Heart left ventricle (tissue), 13 donors: ENCODE measurements around the gene SUFU.

Experiments used
- CTCF ChIP-seq, 12 donors: fragments of 200-600 bp; sonication (generic) in 4 of 12; IDR thresholded peaks; one replicate each; pipeline versions ENCODE4 v1.5.0 to v1.8.0; 2018 to 2022; ENCODE audit warnings: antibody characterized with exemption in 12 of 12, mild to moderate bottlenecking in 5 of 12
- POLR2A ChIP-seq, 2 donors: fragments of 450-650 bp; IDR thresholded peaks; one replicate each; pipeline ENCODE4 v1.6.1; 2017; ENCODE audit warnings: antibody characterized with exemption in 2 of 2, mild to moderate bottlenecking in 2 of 2, moderate library complexity in 2 of 2
- donor health status: ischemic (EF 13 %, LVEDD 7.1; RV severe dilation, severe dysfunction).
- donor health status: DM: no; HTN: yes; CAD: no.
- donor health status: DM: no; HTN: no; CAD: no.
- donor health status: ischemic (EF 25% LVEDD 6.9; RV normal size, moderate dysfunction).
- donor health status: ischemic (EF 25% LVEDD 5.7; RV mildly dilated, moderate dysfunction).
- donor health status: ischemic (EF 35%, LVEDD 5.7; RV mildly dilated, moderate dysfunction).
- donor health status: nonischemic (EF 11% LVEDD 7.7; RV severe dilation, severe dysfunction).
- donor health status: DM: yes; HTN: yes; CAD: no.
- donor health status: PGD.
- donor health status: ischemic (EF 29% LVEDD 5.4; RV normal size, mild dysfunction).
- donor health status: nonischemic (EF 23%, LVEDD 6.1; RV moderate dilation, normal function).

GRCh38 chr10:102564209-102564834 is 60.5 kb downstream of the SUFU start:
- TF ChIP-seq CTCF (IDR thresholded peaks at IDR 0.05), result no peak
- no peak for TF ChIP-seq POLR2A (IDR thresholded peaks at IDR 0.05)
